SK-N-SH (cell line): ENCODE results near the gene BDKRB2. TPM values are rescaled to one million over a fixed set of nuclear protein-coding genes. Genes with fewer than 3 reads are reported as not detected.
A peak's percentile ranks its signal among the peaks of the same experiment; 100 is the strongest.

Experiments used
- CTCF ChIA-PET: fragments of 300-600, 350-600 bp; formaldehyde crosslinking; extraction: SDS; loops from one replicate; lab custom pipeline; 2021; lab: Yijun Ruan, JAX
- POLR2A ChIA-PET: fragments of 350-600 bp; sonication (Branson Sonifier 250); formaldehyde crosslinking; extraction: SDS; loops from one replicate; lab custom pipeline; 2020; ENCODE audit warnings: antibody characterized with exemption, inconsistent platforms; lab: Yijun Ruan, JAX
- DNase-seq: peaks from one replicate; pipeline ENCODE4 v3.0.0; 2012
- H2AFZ ChIP-seq: fragments of 200-600 bp; sonication (generic); 2 replicates; pipeline ENCODE4 v1.8.1; 2016; ENCODE audit warnings: antibody characterized with exemption, mild to moderate bottlenecking, low read depth
- H3F3A ChIP-seq: fragments of 200-600 bp; sonication (generic); replicated peaks from 2 replicates; pipeline ENCODE3; 2016; ENCODE audit warnings: antibody characterized with exemption, mild to moderate bottlenecking; ENCODE audit not compliant: insufficient read depth
- H3K27ac ChIP-seq, 2 experiments: fragments of 200-500 bp in 1 of 2; fragments of 200-600 bp in 1 of 2; sonication (Bioruptor generic) in 1 of 2; sonication (generic), shearing (Covaris generic) in 1 of 2; 2 replicates each; pipeline versions ENCODE4 v1.5.1 to v1.6.1; 2014 to 2016; ENCODE audit warnings: low read depth in 2 of 2, inconsistent platforms in 1 of 2, low read length in 1 of 2, mild to moderate bottlenecking in 1 of 2, mixed read lengths in 1 of 2
- H3K27me3 ChIP-seq: fragments of 200-600 bp; sonication (generic), shearing (Covaris generic); 2 replicates; pipeline ENCODE4 v1.6.1; 2016; ENCODE audit warnings: mixed run types; ENCODE audit not compliant: insufficient read depth
- H3K36me3 ChIP-seq, 2 experiments: fragments of 200-500 bp in 1 of 2; fragments of 200-600 bp in 1 of 2; sonication (Bioruptor generic) in 1 of 2; sonication (generic) in 1 of 2; replicated peaks in 1 of 2; 2 replicates each; pipeline versions ENCODE3 to v1.5.1; 2014 to 2016; ENCODE audit warnings: low read length in 1 of 2, mild to moderate bottlenecking in 1 of 2; ENCODE audit not compliant: insufficient read depth in 2 of 2, control insufficient read depth in 1 of 2
- H3K4me1 ChIP-seq, 2 experiments: fragments of 200-500 bp in 1 of 2; fragments of 200-600 bp in 1 of 2; sonication (Bioruptor generic) in 1 of 2; sonication (generic), shearing (Covaris generic) in 1 of 2; 2 replicates each; pipeline versions ENCODE4 v1.5.1 to v1.6.1; 2014 to 2016; ENCODE audit warnings: low read depth in 1 of 2, low read length in 1 of 2, mixed run types in 1 of 2; ENCODE audit not compliant: insufficient read depth in 2 of 2, control insufficient read depth in 1 of 2
- H3K4me2 ChIP-seq: fragments of 200-600 bp; sonication (generic), shearing (Covaris generic); 2 replicates; pipeline ENCODE4 v1.6.1; 2017; ENCODE audit warnings: mixed run types
- H3K4me3 ChIP-seq, 2 experiments: fragments of 200-500 bp in 1 of 2; fragments of 200-600 bp in 1 of 2; sonication (Bioruptor generic) in 1 of 2; sonication (generic), shearing (Covaris generic) in 1 of 2; 2 replicates each; pipeline versions ENCODE4 v1.5.1 to v1.8.1; 2014 to 2016; ENCODE audit warnings: low read depth in 2 of 2, inconsistent platforms in 1 of 2, low read length in 1 of 2, mild to moderate bottlenecking in 1 of 2, mixed read lengths in 1 of 2, moderate library complexity in 1 of 2
- H3K79me2 ChIP-seq: fragments of 200-600 bp; sonication (generic); 2 replicates; pipeline ENCODE4 v1.8.1; 2017; ENCODE audit warnings: mild to moderate bottlenecking; ENCODE audit not compliant: insufficient read depth
- H3K9ac ChIP-seq: fragments of 200-600 bp; sonication (generic); 2 replicates; pipeline ENCODE4 v1.6.1; 2017; ENCODE audit warnings: mixed run types
- H3K9me2 ChIP-seq: fragments of 200-600 bp; sonication (generic); 2 replicates; pipeline ENCODE4 v1.6.1; 2017; ENCODE audit warnings: mixed run types
- H3K9me3 ChIP-seq: fragments of 200-600 bp; sonication (generic); 2 replicates; pipeline ENCODE4 v1.6.1; 2017; ENCODE audit warnings: mixed run types, mild to moderate bottlenecking, moderate library complexity
- H4K20me1 ChIP-seq: fragments of 200-600 bp; sonication (generic); 2 replicates; pipeline ENCODE4 v1.6.1; 2017; ENCODE audit warnings: mild to moderate bottlenecking, mixed run types; ENCODE audit not compliant: insufficient read depth
- EP300 ChIP-seq, 2 experiments: IDR thresholded peaks; 2 replicates each; pipeline versions ENCODE4 v1.4.0 to v1.6.1; 2012; ENCODE audit warnings: borderline replicate concordance in 1 of 2, low read depth in 1 of 2, low read length in 1 of 2
- GABPA ChIP-seq: IDR thresholded peaks from 2 replicates; pipeline ENCODE4 v1.4.0; 2012; ENCODE audit warnings: low read depth, mild to moderate bottlenecking
- JUND ChIP-seq: IDR thresholded peaks from 2 replicates; pipeline ENCODE4 v1.4.0; 2012
- MEF2A ChIP-seq: IDR thresholded peaks from 2 replicates; pipeline ENCODE4 v1.4.0; 2012; ENCODE audit warnings: low read depth, borderline replicate concordance
- MXI1 ChIP-seq: IDR thresholded peaks from 2 replicates; pipeline ENCODE4 v1.6.1; 2012; ENCODE audit warnings: mild to moderate bottlenecking, low read depth, low read length, improper control_type of control experiment
- NFIC ChIP-seq: IDR thresholded peaks from 2 replicates; pipeline ENCODE4 v1.4.0; 2012; ENCODE audit warnings: borderline replicate concordance
- POLR2AphosphoS5 ChIP-seq: IDR thresholded peaks from 2 replicates; pipeline ENCODE4 v1.6.1; 2012; ENCODE audit warnings: low read depth, low read length
- RAD21 ChIP-seq: IDR thresholded peaks from 2 replicates; pipeline ENCODE4 v1.6.1; 2012; ENCODE audit warnings: mild to moderate bottlenecking, low read length
- RFX5 ChIP-seq: IDR thresholded peaks from 2 replicates; pipeline ENCODE4 v1.6.1; 2012; ENCODE audit warnings: mild to moderate bottlenecking, improper control_type of control experiment, low read length
- RXRA ChIP-seq: IDR thresholded peaks from 2 replicates; pipeline ENCODE4 v1.4.0; 2012; ENCODE audit warnings: low read depth, mild to moderate bottlenecking, borderline replicate concordance
- SIN3A ChIP-seq: IDR thresholded peaks from 2 replicates; pipeline ENCODE4 v1.6.1; 2012; ENCODE audit warnings: low read depth, mild to moderate bottlenecking, low read length, moderate library complexity, borderline replicate concordance
- SMC3 ChIP-seq: IDR thresholded peaks from 2 replicates; pipeline ENCODE4 v1.6.1; 2012; ENCODE audit warnings: low read depth, low read length, improper control_type of control experiment
- TEAD4 ChIP-seq: IDR thresholded peaks from 2 replicates; pipeline ENCODE4 v1.4.0; 2012; ENCODE audit warnings: mild to moderate bottlenecking, borderline replicate concordance; ENCODE audit not compliant: insufficient read depth
- USF1 ChIP-seq: IDR thresholded peaks from 2 replicates; pipeline ENCODE4 v1.4.0; 2012; ENCODE audit warnings: low read depth, borderline replicate concordance
- USF2 ChIP-seq: fragments of 150-350 bp; IDR thresholded peaks from 2 replicates; pipeline ENCODE4 v1.6.1; 2017; ENCODE audit warnings: antibody characterized with exemption, low read length, low read depth, borderline replicate concordance
- WGBS: methylation state at CpG from one replicate; pipeline ENCODE4 v1.1.6; 2017; ENCODE audit warnings: low lambda C conversion rate; 5-methylcytosine and 5-hydroxymethylcytosine counted together
- polyA plus RNA-seq, 3 experiments: library from polyadenylated mRNA; depleted of rRNA; stranded (reverse); fragments of >200 nt; gene quantifications; 2 replicates each; pipeline ENCODE4 v1.2.3, GENCODE V29; 2012
- TF ChIP-seq, protein P1 (sequence below): IDR thresholded peaks from 2 replicates; pipeline ENCODE4; 2012
- TF ChIP-seq, protein P2 (sequence below): IDR thresholded peaks from 2 replicates; pipeline ENCODE4 v1.4.0; 2012; ENCODE audit warnings: low read depth, borderline replicate concordance
- TF ChIP-seq, protein P3 (sequence below): IDR thresholded peaks from 2 replicates; pipeline ENCODE4 v1.4.0; 2012; ENCODE audit warnings: low read depth
- TF ChIP-seq, protein P4 (sequence below): fragments of 200-600 bp; sonication (generic); IDR thresholded peaks from 2 replicates; pipeline ENCODE4 v1.6.1; 2017; ENCODE audit warnings: antibody characterized with exemption, mild to moderate bottlenecking, moderate library complexity

BDKRB2 gene
- polyA plus RNA-seq, 1 of the 3 experiments (the other 2 are of a cell fraction): 4.8 TPM

DNA sequence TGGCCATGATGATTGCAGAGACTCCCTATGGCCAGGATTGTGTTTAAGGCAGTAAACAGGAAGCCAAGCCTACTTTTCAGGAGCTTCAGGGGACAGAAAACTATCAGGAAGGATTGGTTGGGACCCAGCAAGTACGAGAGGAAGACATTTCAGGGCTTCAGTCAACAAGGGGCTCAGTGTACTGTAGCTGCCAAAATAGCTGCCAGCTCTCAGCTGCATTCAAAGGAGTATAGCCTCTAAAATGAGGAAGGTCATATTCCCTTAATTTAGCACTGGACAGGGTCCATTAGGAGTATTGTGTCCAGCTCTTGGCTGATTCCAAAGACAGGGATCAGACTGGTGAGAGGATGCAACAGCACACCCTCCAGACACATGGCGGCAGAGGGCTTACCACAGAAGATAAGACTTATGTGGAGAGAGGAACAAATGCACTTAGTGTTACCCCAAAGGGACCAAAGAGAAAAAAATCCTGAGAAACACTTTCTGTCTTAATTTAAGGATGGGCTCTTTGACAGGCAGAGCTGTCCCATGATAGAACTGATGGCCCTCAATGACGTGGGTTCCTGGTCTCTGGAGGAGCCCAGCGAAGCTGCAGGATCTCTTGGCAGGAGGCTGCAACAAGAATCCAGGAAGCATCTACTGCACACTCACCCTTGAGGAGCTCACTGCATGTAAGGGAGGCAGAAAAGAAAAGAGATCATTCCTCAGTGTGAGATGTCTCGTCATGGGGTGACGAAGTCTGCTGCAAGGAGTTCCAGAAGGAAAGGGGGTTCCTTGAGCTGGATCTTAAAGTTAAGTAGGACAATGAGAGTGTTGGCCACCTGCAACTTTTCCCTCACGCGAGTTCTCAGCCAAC is 66.2 kb downstream of the BDKRB2 start:
- peaks cover 15% of the 10 kb centered on the region for H3F3A ChIP-seq
- no peaks in the 10 kb centered on the region for H4K20me1 ChIP-seq
- no peaks in the 10 kb centered on the region for H3K79me2 ChIP-seq
- no peak overlapping the region for H2AFZ ChIP-seq
- POLR2A ChIA-PET: no interaction called here
- no peak overlapping the region for H3K9ac ChIP-seq
- no peaks in the 10 kb centered on the region for H3K27me3 ChIP-seq
- no peaks in the 10 kb centered on the region for H3K36me3 ChIP-seq
- H3K4me3 ChIP-seq: no peak overlapping the region
- CTCF ChIA-PET: interaction anchor here (0.8 to 18.9 kb wide), 4 partner anchors 9 to 166 kb away, joined by 3 to 920 read pairs (median 15); no protein-coding TSS in a partner anchor
- no peaks in the 10 kb centered on the region; the same call in 1 of the 2 replicates for H3K9me3 ChIP-seq
- WGBS: 96% methylated on average over 8 of the region's 8 CpGs
- no peak for DNase-seq
- H3K4me1 ChIP-seq: peaks cover 47 to 60% of the 10 kb centered on the region in 2 experiments
- H3K27ac ChIP-seq: peak overlapping the region in 1 of 2 experiments; percentile 87; a peak in 1 of 4 replicates
- TF ChIP-seq USF2: no peak
- TF ChIP-seq SIN3A: no peak
- no peak for TF ChIP-seq JUND
- no peak for TF ChIP-seq USF1
- TF ChIP-seq TEAD4: no peak
- TF ChIP-seq, protein P1, sequence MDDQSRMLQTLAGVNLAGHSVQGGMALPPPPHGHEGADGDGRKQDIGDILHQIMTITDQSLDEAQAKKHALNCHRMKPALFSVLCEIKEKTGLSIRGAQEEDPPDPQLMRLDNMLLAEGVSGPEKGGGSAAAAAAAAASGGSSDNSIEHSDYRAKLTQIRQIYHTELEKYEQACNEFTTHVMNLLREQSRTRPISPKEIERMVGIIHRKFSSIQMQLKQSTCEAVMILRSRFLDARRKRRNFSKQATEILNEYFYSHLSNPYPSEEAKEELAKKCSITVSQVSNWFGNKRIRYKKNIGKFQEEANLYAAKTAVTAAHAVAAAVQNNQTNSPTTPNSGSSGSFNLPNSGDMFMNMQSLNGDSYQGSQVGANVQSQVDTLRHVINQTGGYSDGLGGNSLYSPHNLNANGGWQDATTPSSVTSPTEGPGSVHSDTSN: no peak
- TF ChIP-seq SMC3: no peak
- no peak for TF ChIP-seq EP300 (IDR thresholded peaks at IDR 0.05; ENCODE audit: borderline replicate concordance in 1 of 2, low read depth in 1 of 2, low read length in 1 of 2)
- TF ChIP-seq RXRA: no peak
- TF ChIP-seq RFX5: no peak
- TF ChIP-seq GABPA: no peak
- no peak for TF ChIP-seq POLR2AphosphoS5
- TF ChIP-seq, protein P2, sequence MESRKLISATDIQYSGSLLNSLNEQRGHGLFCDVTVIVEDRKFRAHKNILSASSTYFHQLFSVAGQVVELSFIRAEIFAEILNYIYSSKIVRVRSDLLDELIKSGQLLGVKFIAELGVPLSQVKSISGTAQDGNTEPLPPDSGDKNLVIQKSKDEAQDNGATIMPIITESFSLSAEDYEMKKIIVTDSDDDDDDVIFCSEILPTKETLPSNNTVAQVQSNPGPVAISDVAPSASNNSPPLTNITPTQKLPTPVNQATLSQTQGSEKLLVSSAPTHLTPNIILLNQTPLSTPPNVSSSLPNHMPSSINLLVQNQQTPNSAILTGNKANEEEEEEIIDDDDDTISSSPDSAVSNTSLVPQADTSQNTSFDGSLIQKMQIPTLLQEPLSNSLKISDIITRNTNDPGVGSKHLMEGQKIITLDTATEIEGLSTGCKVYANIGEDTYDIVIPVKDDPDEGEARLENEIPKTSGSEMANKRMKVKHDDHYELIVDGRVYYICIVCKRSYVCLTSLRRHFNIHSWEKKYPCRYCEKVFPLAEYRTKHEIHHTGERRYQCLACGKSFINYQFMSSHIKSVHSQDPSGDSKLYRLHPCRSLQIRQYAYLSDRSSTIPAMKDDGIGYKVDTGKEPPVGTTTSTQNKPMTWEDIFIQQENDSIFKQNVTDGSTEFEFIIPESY: no peak
- no peak for TF ChIP-seq MXI1
- TF ChIP-seq, protein P3, sequence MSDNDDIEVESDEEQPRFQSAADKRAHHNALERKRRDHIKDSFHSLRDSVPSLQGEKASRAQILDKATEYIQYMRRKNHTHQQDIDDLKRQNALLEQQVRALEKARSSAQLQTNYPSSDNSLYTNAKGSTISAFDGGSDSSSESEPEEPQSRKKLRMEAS: no peak
- TF ChIP-seq, protein P4, sequence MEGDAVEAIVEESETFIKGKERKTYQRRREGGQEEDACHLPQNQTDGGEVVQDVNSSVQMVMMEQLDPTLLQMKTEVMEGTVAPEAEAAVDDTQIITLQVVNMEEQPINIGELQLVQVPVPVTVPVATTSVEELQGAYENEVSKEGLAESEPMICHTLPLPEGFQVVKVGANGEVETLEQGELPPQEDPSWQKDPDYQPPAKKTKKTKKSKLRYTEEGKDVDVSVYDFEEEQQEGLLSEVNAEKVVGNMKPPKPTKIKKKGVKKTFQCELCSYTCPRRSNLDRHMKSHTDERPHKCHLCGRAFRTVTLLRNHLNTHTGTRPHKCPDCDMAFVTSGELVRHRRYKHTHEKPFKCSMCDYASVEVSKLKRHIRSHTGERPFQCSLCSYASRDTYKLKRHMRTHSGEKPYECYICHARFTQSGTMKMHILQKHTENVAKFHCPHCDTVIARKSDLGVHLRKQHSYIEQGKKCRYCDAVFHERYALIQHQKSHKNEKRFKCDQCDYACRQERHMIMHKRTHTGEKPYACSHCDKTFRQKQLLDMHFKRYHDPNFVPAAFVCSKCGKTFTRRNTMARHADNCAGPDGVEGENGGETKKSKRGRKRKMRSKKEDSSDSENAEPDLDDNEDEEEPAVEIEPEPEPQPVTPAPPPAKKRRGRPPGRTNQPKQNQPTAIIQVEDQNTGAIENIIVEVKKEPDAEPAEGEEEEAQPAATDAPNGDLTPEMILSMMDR: no peak
- TF ChIP-seq MEF2A: no peak
- TF ChIP-seq NFIC: no peak
- no peak for TF ChIP-seq RAD21
- H3K4me2 ChIP-seq: no peak overlapping the region
- H3K9me2 ChIP-seq: no peaks in the 10 kb centered on the region
